Thoracic aorta (tissue), 2 donors: ENCODE data around the gene DBNL. TPM values are rescaled to one million over a fixed set of nuclear protein-coding genes. Genes with fewer than 3 reads are reported as not detected.
"Not testable (repeated sequence)": the region's sequence is repeated elsewhere in the genome, so short reads cannot be mapped to it uniquely, and the experiment has no call there.

Experiments used
- ATAC-seq: fragments of 150-250 bp; one replicate; pipeline ENCODE4 v1.8.0; 2017; ENCODE audit warnings: low read depth; ENCODE audit not compliant: insufficient number of reproducible peaks, low FRiP score
- DNase-seq: peaks from one replicate; pipeline ENCODE4 v3.0.0-alpha.2; 2020; ENCODE audit warnings: low spot score
- H3K27ac ChIP-seq, 2 donors: fragments of 200-600 bp; sonication (generic); 1 replicate in 1 of 2; 2 replicates in 1 of 2; pipeline ENCODE4 v1.5.1; 2016; ENCODE audit warnings: mild to moderate bottlenecking in 2 of 2, moderate library complexity in 2 of 2
- H3K27me3 ChIP-seq: fragments of 200-600 bp; sonication (generic); replicated peaks from 2 replicates; pipeline ENCODE4 v1.6.0; 2016; ENCODE audit warnings: mild to moderate bottlenecking; ENCODE audit not compliant: insufficient read depth
- H3K36me3 ChIP-seq: fragments of 200-600 bp; sonication (generic); one replicate; pipeline ENCODE4 v1.5.1; 2016
- H3K4me1 ChIP-seq, 2 donors: fragments of 200-600 bp; sonication (generic); 1 replicate in 1 of 2; 2 replicates in 1 of 2; pipeline versions ENCODE4 v1.5.1 to v1.6.0; 2016; ENCODE audit warnings: low read depth in 2 of 2, mild to moderate bottlenecking in 1 of 2; ENCODE audit not compliant: control insufficient read depth in 1 of 2
- H3K4me3 ChIP-seq: fragments of 200-600 bp; sonication (generic); 2 replicates; pipeline ENCODE4 v1.5.1; 2016; ENCODE audit warnings: mild to moderate bottlenecking
- H3K9me3 ChIP-seq: fragments of 200-600 bp; sonication (generic); 2 replicates; pipeline ENCODE4 v1.5.1; 2016
- total RNA-seq, 2 donors: library from RNA; depleted of rRNA; stranded (reverse); fragments of >200 nt; gene quantifications; one replicate each; pipeline versions ENCODE4 v1.1.0 to v1.2.3, GENCODE V29; 2016
- TF ChIP-seq, protein P1 (sequence below): fragments of 200-600 bp; sonication (generic); IDR thresholded peaks from one replicate; pipeline ENCODE4 v1.5.1; 2019; ENCODE audit warnings: antibody characterized with exemption

Gene DBNL
- total RNA-seq, 2 donors from 2014 or later, result 148 to 156 TPM

- H3K27ac ChIP-seq, DNase-seq, H3K36me3 ChIP-seq, H3K9me3 ChIP-seq, H3K27me3 ChIP-seq, ATAC-seq: not testable (repeated sequence)
- peaks cover 6 to 12% of the 10 kb centered on the region in 2 donors for H3K4me1 ChIP-seq
- peak overlapping the region; percentile 69 for H3K4me3 ChIP-seq
- TF ChIP-seq, protein P1, sequence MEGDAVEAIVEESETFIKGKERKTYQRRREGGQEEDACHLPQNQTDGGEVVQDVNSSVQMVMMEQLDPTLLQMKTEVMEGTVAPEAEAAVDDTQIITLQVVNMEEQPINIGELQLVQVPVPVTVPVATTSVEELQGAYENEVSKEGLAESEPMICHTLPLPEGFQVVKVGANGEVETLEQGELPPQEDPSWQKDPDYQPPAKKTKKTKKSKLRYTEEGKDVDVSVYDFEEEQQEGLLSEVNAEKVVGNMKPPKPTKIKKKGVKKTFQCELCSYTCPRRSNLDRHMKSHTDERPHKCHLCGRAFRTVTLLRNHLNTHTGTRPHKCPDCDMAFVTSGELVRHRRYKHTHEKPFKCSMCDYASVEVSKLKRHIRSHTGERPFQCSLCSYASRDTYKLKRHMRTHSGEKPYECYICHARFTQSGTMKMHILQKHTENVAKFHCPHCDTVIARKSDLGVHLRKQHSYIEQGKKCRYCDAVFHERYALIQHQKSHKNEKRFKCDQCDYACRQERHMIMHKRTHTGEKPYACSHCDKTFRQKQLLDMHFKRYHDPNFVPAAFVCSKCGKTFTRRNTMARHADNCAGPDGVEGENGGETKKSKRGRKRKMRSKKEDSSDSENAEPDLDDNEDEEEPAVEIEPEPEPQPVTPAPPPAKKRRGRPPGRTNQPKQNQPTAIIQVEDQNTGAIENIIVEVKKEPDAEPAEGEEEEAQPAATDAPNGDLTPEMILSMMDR, result peak; percentile 15
These were observed 4.0 kb upstream of the DBNL start for GRCh38 chr7:44040493-44040891.

DNA sequence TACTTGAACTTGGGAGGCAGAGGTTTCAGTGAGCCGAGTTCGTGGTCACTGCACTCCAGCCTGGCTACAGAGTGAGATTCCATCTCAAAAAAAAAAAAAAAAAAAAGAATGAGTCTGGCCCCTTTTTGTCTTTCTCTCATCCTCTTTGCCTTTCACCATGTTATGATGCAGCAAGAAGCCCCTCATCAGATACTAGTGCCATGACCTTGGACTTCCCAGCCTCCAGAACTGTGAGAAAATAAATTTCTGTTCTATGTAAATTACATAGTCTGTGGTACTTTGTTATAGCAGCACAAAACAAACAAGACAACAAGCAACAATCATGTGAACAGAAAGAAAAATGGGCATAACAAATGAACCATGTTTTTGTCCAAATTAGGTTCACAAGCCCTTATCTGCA lies 2.3 kb upstream of the DBNL start:
- Histone ChIP-seq H3K4me1 (peaks cover 8 to 24% of the 10 kb centered on the region in 2 donors), H3K36me3 (peaks cover 5% of the 10 kb centered on the region), H3K27ac (no peak overlapping the region), H3K27me3 (no peaks in the 10 kb centered on the region), H3K4me3 (no peak overlapping the region), H3K9me3 (no peaks in the 10 kb centered on the region)
- no peak for DNase-seq
- ATAC-seq, result no peak
- TF ChIP-seq, protein P1, result no peak

DNA sequence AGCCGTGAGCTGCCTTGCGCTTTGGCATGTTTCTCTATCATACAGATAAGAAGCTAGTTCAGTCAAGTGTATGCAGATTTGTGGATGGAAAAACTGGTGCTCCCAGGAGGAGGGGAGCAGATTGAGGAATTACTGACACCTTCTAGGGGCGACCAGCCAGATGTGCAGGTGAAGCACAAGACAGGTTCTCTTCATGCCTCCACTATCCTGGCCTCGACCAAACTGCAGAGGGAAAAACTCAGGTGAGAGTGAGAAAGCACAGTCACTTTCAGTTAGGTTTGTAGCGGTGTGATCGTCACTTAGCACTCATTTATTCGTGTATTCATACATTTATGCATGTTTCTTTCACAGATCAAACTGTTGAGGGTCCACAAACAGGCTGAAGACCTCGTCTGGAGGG lies 600 bp upstream of the DBNL start:
- H3K9me3 ChIP-seq, result no peaks in the 10 kb centered on the region
- peak overlapping the region; percentile 53 to 79 for H3K27ac ChIP-seq
- no peak for DNase-seq
- peaks cover 5% of the 10 kb centered on the region for H3K36me3 ChIP-seq
- peaks cover 8 to 30% of the 10 kb centered on the region in 2 donors for H3K4me1 ChIP-seq
- no peaks in the 10 kb centered on the region for H3K27me3 ChIP-seq
- ATAC-seq, result no peak
- TF ChIP-seq, protein P1, result no peak
- H3K4me3 ChIP-seq, result peak overlapping the region; percentile 91

GRCh38 chr7:44045226-44046014 lies 918 bp downstream of the DBNL start:
- H3K36me3 ChIP-seq, result peaks cover 14% of the 10 kb centered on the region
- peaks cover 8 to 30% of the 10 kb centered on the region in 2 donors for H3K4me1 ChIP-seq
- H3K27ac ChIP-seq, result peak overlapping the region; percentile 53 to 79
- DNase-seq (no peak), ATAC-seq (no peak)
- TF ChIP-seq, protein P1, result no peak
- H3K9me3 ChIP-seq, result no peaks in the 10 kb centered on the region
- no peaks in the 10 kb centered on the region for H3K27me3 ChIP-seq
- H3K4me3 ChIP-seq, result peak overlapping the region; percentile 91

GRCh38 chr7:44046321-44047061 lies 2.0 kb downstream of the DBNL start:
- no peaks in the 10 kb centered on the region for H3K27me3 ChIP-seq
- no peak for ATAC-seq
- no peak for DNase-seq
- H3K36me3 ChIP-seq, result peaks cover 24% of the 10 kb centered on the region
- TF ChIP-seq, protein P1, result no peak
- no peak overlapping the region for H3K4me3 ChIP-seq
- H3K27ac ChIP-seq, result peak overlapping the region in 1 of 2 donors; percentile 1
- peaks cover 8 to 30% of the 10 kb centered on the region in 2 donors for H3K4me1 ChIP-seq
- H3K9me3 ChIP-seq, result no peaks in the 10 kb centered on the region
